ENCODE results near the gene DDX25. TPM values are rescaled to one million over a fixed set of nuclear protein-coding genes. Genes with fewer than 3 reads are reported as not detected.

The DDX25 gene
- total and polyA plus RNA-seq, 2 donors, result 0.80 to 1.1 TPM

- 92% methylated on average over 8 of the region's 8 CpGs for WGBS
- H3K27me3 ChIP-seq (ENCODE audit: control insufficient read depth in 2 of 2, insufficient read depth in 1 of 2, low read length in 1 of 2), result no peaks in the 10 kb centered on the region
- no peak for DNase-seq (ENCODE audit: low read depth in 6 of 9, low spot score in 9 of 9)
- H3K9me3 ChIP-seq (ENCODE audit: control insufficient read depth in 2 of 2, insufficient read depth in 1 of 2, low read length in 1 of 2), result no peaks in the 10 kb centered on the region
- H3K36me3 ChIP-seq (ENCODE audit: control insufficient read depth in 2 of 2, insufficient read depth in 2 of 2, low read length in 1 of 2), result no peaks in the 10 kb centered on the region
- peaks cover 0 to 17% of the 10 kb centered on the region in 2 donors for H3K4me1 ChIP-seq (ENCODE audit: control insufficient read depth in 2 of 2, insufficient read depth in 2 of 2, low read length in 2 of 2)
- H3K27ac ChIP-seq (ENCODE audit: low read depth in 1 of 2, low read length in 1 of 2), result no peak within 1 kb of the TSS
- no peak within 1 kb of the TSS for H3K4me3 ChIP-seq (ENCODE audit: low read length in 2 of 2)
Measured at GRCh38 chr11:125945797-125946520, 41.7 kb downstream of the DDX25 start, which contains the start of gene VSIG10L2. Gene VSIG10L2, plus strand, starts transcription at chr11:125946044. Its CDS starts 12 bp downstream, at chr11:125946056.

- H3K27me3 ChIP-seq (ENCODE audit: control insufficient read depth in 2 of 2, insufficient read depth in 1 of 2, low read length in 1 of 2), result no peaks in the 10 kb centered on the region
- H3K36me3 ChIP-seq (ENCODE audit: control insufficient read depth in 2 of 2, insufficient read depth in 2 of 2, low read length in 1 of 2), result no peaks in the 10 kb centered on the region
- WGBS, result 96% methylated on average over 14 of the region's 14 CpGs
- DNase-seq (ENCODE audit: low read depth in 6 of 9, low spot score in 9 of 9), result no peak
- no peak overlapping the region for H3K27ac ChIP-seq (ENCODE audit: low read depth in 1 of 2, low read length in 1 of 2)
- no peak overlapping the region for H3K4me3 ChIP-seq (ENCODE audit: low read length in 2 of 2)
- no peaks in the 10 kb centered on the region for H3K9me3 ChIP-seq (ENCODE audit: control insufficient read depth in 2 of 2, insufficient read depth in 1 of 2, low read length in 1 of 2)
- peaks cover 0 to 18% of the 10 kb centered on the region in 2 donors for H3K4me1 ChIP-seq (ENCODE audit: control insufficient read depth in 2 of 2, insufficient read depth in 2 of 2, low read length in 2 of 2)
Measured at GRCh38 chr11:125946712-125947418, 42.6 kb downstream of the DDX25 start.

GRCh38 chr11:125947419-125948277 lies 43.3 kb downstream of the DDX25 start:
- H3K9me3 ChIP-seq (ENCODE audit: control insufficient read depth in 2 of 2, insufficient read depth in 1 of 2, low read length in 1 of 2), result no peaks in the 10 kb centered on the region
- no peaks in the 10 kb centered on the region for H3K27me3 ChIP-seq (ENCODE audit: control insufficient read depth in 2 of 2, insufficient read depth in 1 of 2, low read length in 1 of 2)
- no peak overlapping the region for H3K4me3 ChIP-seq (ENCODE audit: low read length in 2 of 2)
- H3K36me3 ChIP-seq (ENCODE audit: control insufficient read depth in 2 of 2, insufficient read depth in 2 of 2, low read length in 1 of 2), result no peaks in the 10 kb centered on the region
- H3K27ac ChIP-seq (ENCODE audit: low read depth in 1 of 2, low read length in 1 of 2), result no peak overlapping the region
- 85% methylated on average over 24 of the region's 24 CpGs for WGBS
- no peak for DNase-seq (ENCODE audit: low read depth in 6 of 9, low spot score in 9 of 9)
- H3K4me1 ChIP-seq (ENCODE audit: control insufficient read depth in 2 of 2, insufficient read depth in 2 of 2, low read length in 2 of 2), result peaks cover 0 to 14% of the 10 kb centered on the region in 2 donors

GRCh38 chr11:125948278-125949051 lies 44.2 kb downstream of the DDX25 start:
- peaks cover 0 to 14% of the 10 kb centered on the region in 2 donors for H3K4me1 ChIP-seq (ENCODE audit: control insufficient read depth in 2 of 2, insufficient read depth in 2 of 2, low read length in 2 of 2)
- WGBS, result 95% methylated on average over 23 of the region's 23 CpGs

GRCh38 chr11:125949271-125950177 lies 45.2 kb downstream of the DDX25 start:
- 97% methylated on average over 22 of the region's 22 CpGs for WGBS
- no peak for DNase-seq (ENCODE audit: low read depth in 6 of 9, low spot score in 9 of 9)
- H3K27me3 ChIP-seq (ENCODE audit: control insufficient read depth in 2 of 2, insufficient read depth in 1 of 2, low read length in 1 of 2), result no peaks in the 10 kb centered on the region
- H3K27ac ChIP-seq (ENCODE audit: low read depth in 1 of 2, low read length in 1 of 2), result no peak overlapping the region
- no peak overlapping the region for H3K4me3 ChIP-seq (ENCODE audit: low read length in 2 of 2)
- H3K36me3 ChIP-seq (ENCODE audit: control insufficient read depth in 2 of 2, insufficient read depth in 2 of 2, low read length in 1 of 2), result no peaks in the 10 kb centered on the region
- H3K4me1 ChIP-seq (ENCODE audit: control insufficient read depth in 2 of 2, insufficient read depth in 2 of 2, low read length in 2 of 2), result peaks cover 0 to 14% of the 10 kb centered on the region in 2 donors
- H3K9me3 ChIP-seq (ENCODE audit: control insufficient read depth in 2 of 2, insufficient read depth in 1 of 2, low read length in 1 of 2), result no peaks in the 10 kb centered on the region

More at GRCh38 chr11:125948278-125949051, 44.2 kb downstream of the DDX25 start:
- no peak overlapping the region for H3K4me3 ChIP-seq (ENCODE audit: low read length in 2 of 2)
- DNase-seq (ENCODE audit: low read depth in 6 of 9, low spot score in 9 of 9), result no peak
- H3K9me3 ChIP-seq (ENCODE audit: control insufficient read depth in 2 of 2, insufficient read depth in 1 of 2, low read length in 1 of 2), result no peaks in the 10 kb centered on the region
- H3K27ac ChIP-seq (ENCODE audit: low read depth in 1 of 2, low read length in 1 of 2), result no peak overlapping the region
- no peaks in the 10 kb centered on the region for H3K36me3 ChIP-seq (ENCODE audit: control insufficient read depth in 2 of 2, insufficient read depth in 2 of 2, low read length in 1 of 2)
- no peaks in the 10 kb centered on the region for H3K27me3 ChIP-seq (ENCODE audit: control insufficient read depth in 2 of 2, insufficient read depth in 1 of 2, low read length in 1 of 2)

- H3K27me3 ChIP-seq (ENCODE audit: control insufficient read depth in 2 of 2, insufficient read depth in 1 of 2, low read length in 1 of 2), result no peaks in the 10 kb centered on the region
- H3K9me3 ChIP-seq (ENCODE audit: control insufficient read depth in 2 of 2, insufficient read depth in 1 of 2, low read length in 1 of 2), result no peaks in the 10 kb centered on the region
- no peak overlapping the region for H3K4me3 ChIP-seq (ENCODE audit: low read length in 2 of 2)
- WGBS, result 97% methylated on average over 11 of the region's 11 CpGs
- H3K36me3 ChIP-seq (ENCODE audit: control insufficient read depth in 2 of 2, insufficient read depth in 2 of 2, low read length in 1 of 2), result no peaks in the 10 kb centered on the region
- no peak for DNase-seq (ENCODE audit: low read depth in 6 of 9, low spot score in 9 of 9)
- H3K27ac ChIP-seq (ENCODE audit: low read depth in 1 of 2, low read length in 1 of 2), result no peak overlapping the region
- H3K4me1 ChIP-seq (ENCODE audit: control insufficient read depth in 2 of 2, insufficient read depth in 2 of 2, low read length in 2 of 2), result peaks cover 0 to 14% of the 10 kb centered on the region in 2 donors
Measured at GRCh38 chr11:125950178-125950490, 45.8 kb downstream of the DDX25 start.

GRCh38 chr11:125950696-125951651 lies 46.7 kb downstream of the DDX25 start:
- Histone ChIP-seq H3K27me3 (ENCODE audit: control insufficient read depth in 2 of 2, insufficient read depth in 1 of 2, low read length in 1 of 2) (no peaks in the 10 kb centered on the region), H3K9me3 (ENCODE audit: control insufficient read depth in 2 of 2, insufficient read depth in 1 of 2, low read length in 1 of 2) (no peaks in the 10 kb centered on the region), H3K4me3 (ENCODE audit: low read length in 2 of 2) (no peak overlapping the region), H3K36me3 (ENCODE audit: control insufficient read depth in 2 of 2, insufficient read depth in 2 of 2, low read length in 1 of 2) (no peaks in the 10 kb centered on the region), H3K27ac (ENCODE audit: low read depth in 1 of 2, low read length in 1 of 2) (no peak overlapping the region), H3K4me1 (ENCODE audit: control insufficient read depth in 2 of 2, insufficient read depth in 2 of 2, low read length in 2 of 2) (peaks cover 0 to 19% of the 10 kb centered on the region in 2 donors)
- 91% methylated on average over 15 of the region's 15 CpGs for WGBS
- no peak for DNase-seq (ENCODE audit: low read depth in 6 of 9, low spot score in 9 of 9)

Data from thymus (tissue), 11 donors.